B cell (primary cell): Measurements from ENCODE around the gene ABCB4. TPM values are rescaled to one million over a fixed set of nuclear protein-coding genes. Genes with fewer than 3 reads are reported as not detected.

Source experiments
- ATAC-seq: fragments of 200-7000 bp; cut with Tn5 transposase; one replicate; pipeline ENCODE4 v1.10.0; 2021; ENCODE audit warnings: low read depth, mild to moderate bottlenecking, moderate number of reproducible peaks, moderate library complexity
- CTCF ChIA-PET: fragments of 350-600 bp; sonication (Branson Sonifier 250); formaldehyde crosslinking; loops from one replicate; lab custom pipeline; 2021; ENCODE audit warnings: antibody characterized with exemption, inconsistent platforms; lab: Charles Lee
- POLR2A ChIA-PET: fragments of 350-600 bp; sonication (Branson Sonifier 250); formaldehyde crosslinking; loops from one replicate; lab custom pipeline; 2021; ENCODE audit warnings: antibody characterized with exemption; lab: Charles Lee
- DNase-seq: peaks from one replicate; pipeline ENCODE4 v3.0.0; 2013
- H2AFZ ChIP-seq: 2 replicates; pipeline ENCODE4 v1.6.1; 2012; ENCODE audit warnings: mild to moderate bottlenecking, low read depth, low read length; ENCODE audit not compliant: insufficient read depth, poor library complexity, severe bottlenecking
- H3K27ac ChIP-seq, 2 donors: 1 replicate in 1 of 2; 2 replicates in 1 of 2; pipeline ENCODE4 v1.5.1; 2012 to 2013; ENCODE audit warnings: low read length in 2 of 2, mild to moderate bottlenecking in 2 of 2, moderate library complexity in 1 of 2
- H3K27me3 ChIP-seq, 4 experiments: fragments of 200-600 bp in 1 of 4; sonication (generic) in 1 of 4; replicated peaks in 1 of 4; 1 replicate in 2 of 4; 2 replicates in 2 of 4; pipeline versions ENCODE4 v1.6.1 to v1.7.0; 2013 to 2016; ENCODE audit warnings: low read length in 3 of 4, mild to moderate bottlenecking in 2 of 4, mixed read lengths in 1 of 4, moderate library complexity in 1 of 4; ENCODE audit not compliant: insufficient read depth in 4 of 4, control insufficient read depth in 3 of 4; ENCODE audit errors: control extremely low read depth in 1 of 4
- H3K36me3 ChIP-seq, 2 experiments: replicated peaks in 1 of 2; 1 replicate in 1 of 2; 2 replicates in 1 of 2; pipeline versions ENCODE4 v1.6.1 to v1.7.1; 2013; ENCODE audit warnings: low read length in 1 of 2; ENCODE audit not compliant: insufficient read depth in 2 of 2, control insufficient read depth in 1 of 2; ENCODE audit errors: control extremely low read depth in 1 of 2, extremely low read depth in 1 of 2
- H3K4me1 ChIP-seq, 2 donors: fragments of 200-600 bp in 1 of 2; sonication (generic) in 1 of 2; 1 replicate in 1 of 2; 2 replicates in 1 of 2; pipeline versions ENCODE4 v1.5.1 to v1.6.1; 2013 to 2017; ENCODE audit warnings: low read length in 2 of 2; ENCODE audit not compliant: control insufficient read depth in 2 of 2, insufficient read depth in 2 of 2
- H3K4me2 ChIP-seq: replicated peaks from 2 replicates; pipeline ENCODE3; 2012; ENCODE audit warnings: mild to moderate bottlenecking, low read depth, low read length; ENCODE audit not compliant: poor library complexity, severe bottlenecking
- H3K4me3 ChIP-seq, 5 experiments: fragments of 200-600 bp in 1 of 5; sonication (generic) in 1 of 5; 1 replicate in 3 of 5; 2 replicates in 2 of 5; pipeline versions ENCODE4 v1.5.1 to v1.7.0; 2011 to 2016; ENCODE audit warnings: low read length in 4 of 5, mild to moderate bottlenecking in 4 of 5, low read depth in 2 of 5, control low read depth in 1 of 5, moderate library complexity in 1 of 5; ENCODE audit not compliant: insufficient read depth in 1 of 5; ENCODE audit errors: control extremely low read depth in 1 of 5, extremely low read depth in 1 of 5
- H3K79me2 ChIP-seq: fragments of 200-600 bp; sonication (generic); one replicate; pipeline ENCODE4 v1.6.0; 2016; ENCODE audit warnings: low read length; ENCODE audit not compliant: control insufficient read depth, insufficient read depth
- H3K9ac ChIP-seq: fragments of 200-600 bp; sonication (generic); 2 replicates; pipeline ENCODE4 v1.6.1; 2017; ENCODE audit warnings: mild to moderate bottlenecking, low read length, moderate library complexity
- H3K9me3 ChIP-seq, 3 donors: one replicate each; pipeline versions ENCODE4 v1.6.1 to v1.7.1; 2013; ENCODE audit warnings: low read length in 2 of 3; ENCODE audit not compliant: control insufficient read depth in 2 of 3, insufficient read depth in 1 of 3; ENCODE audit errors: control extremely low read depth in 1 of 3
- H4K20me1 ChIP-seq: 2 replicates; pipeline ENCODE4 v1.6.0; 2012; ENCODE audit warnings: mild to moderate bottlenecking, low read length; ENCODE audit not compliant: insufficient read depth, control insufficient read depth, poor library complexity, severe bottlenecking
- H3K27ac Mint-ChIP-seq: one replicate; pipeline ENCODE4 v1.8.0; 2021; ENCODE audit warnings: mixed read lengths
- H3K27me3 Mint-ChIP-seq: one replicate; pipeline ENCODE4 v1.8.0; 2021; ENCODE audit warnings: mixed read lengths
- H3K4me1 Mint-ChIP-seq: one replicate; pipeline ENCODE4 v1.8.0; 2021; ENCODE audit warnings: mixed read lengths
- H3K4me3 Mint-ChIP-seq: one replicate; pipeline ENCODE4 v1.8.0; 2021; ENCODE audit warnings: mixed read lengths
- H3K9me3 Mint-ChIP-seq: one replicate; pipeline ENCODE4 v1.8.0; 2022; ENCODE audit warnings: mixed read lengths; ENCODE audit not compliant: insufficient read depth
- EZH2 ChIP-seq: IDR thresholded peaks from 2 replicates; pipeline ENCODE4 v1.6.1; 2012; ENCODE audit warnings: borderline replicate concordance, low read depth, mild to moderate bottlenecking, moderate library complexity, low read length; ENCODE audit not compliant: insufficient read depth, poor library complexity, severe bottlenecking
- WGBS: methylation state at CpG from one replicate; pipeline ENCODE4 v1.1.5; 2013; ENCODE audit warnings: missing lambda C conversion rate; ENCODE audit not compliant: insufficient coverage; 5-methylcytosine and 5-hydroxymethylcytosine counted together
- intact Hi-C: fragments of 100-400 bp; cut with micrococcal nuclease; formaldehyde crosslinking; loops from one replicate; pipeline ENCODE4 v1.10.0; 2022
- polyA plus RNA-seq: library from polyadenylated mRNA; depleted of rRNA; stranded (reverse); fragments of >200 nt; gene quantifications from 2 replicates; pipeline ENCODE4 v1.2.3, GENCODE V29; 2012
- total RNA-seq, 2 donors: library from RNA; stranded (reverse); fragments of 120-200 nt in 1 of 2; gene quantifications; 1 replicate in 1 of 2; 2 replicates in 1 of 2; pipeline versions ENCODE4 v1.2.3 to v1.2.4, GENCODE V29; 2013 to 2022
- TF ChIP-seq, protein P1 (sequence below): fragments of 200-600 bp; IDR thresholded peaks from one replicate; pipeline ENCODE4 v1.8.0; 2022; ENCODE audit warnings: antibody characterized with exemption, mild to moderate bottlenecking

The ABCB4 gene
- total and polyA plus RNA-seq, 2 donors (not counting 1 experiment from before 2014, with no cell fraction given), result 16.6 to 40.0 TPM

DNA sequence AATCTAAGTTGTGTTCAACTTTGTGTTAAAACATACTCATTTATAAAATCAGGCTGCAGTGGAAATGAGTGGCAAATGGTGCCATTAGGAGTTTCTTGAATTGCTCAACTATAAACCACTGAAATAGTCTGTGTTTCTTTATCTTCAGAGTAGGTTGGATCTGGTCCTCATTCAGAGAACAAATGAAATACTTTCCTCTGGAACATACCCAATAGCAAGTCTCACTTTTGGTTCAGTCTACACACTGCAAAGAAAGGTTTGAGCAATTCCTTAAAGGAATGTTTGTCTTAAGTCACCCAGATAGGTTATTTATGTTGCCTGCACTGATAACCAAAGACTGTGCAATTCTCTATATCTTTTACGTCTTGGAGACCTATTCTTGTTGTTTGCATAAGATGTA is 62.5 kb downstream of the ABCB4 start:
- no peaks in the 10 kb centered on the region for H3K27me3 Mint-ChIP-seq
- DNase-seq (no peak), ATAC-seq (no peak)
- no peak overlapping the region for H3K27ac Mint-ChIP-seq
- H3K9ac ChIP-seq, result no peak overlapping the region
- POLR2A ChIA-PET, result no interaction called here
- no peak overlapping the region for H3K27ac ChIP-seq
- H3K4me1 ChIP-seq, result peaks cover under 1 to 4% of the 10 kb centered on the region in 2 donors
- peaks cover 7% of the 10 kb centered on the region for H3K4me1 Mint-ChIP-seq
- peaks cover 2 to 43% of the 10 kb centered on the region in 2 experiments for H3K36me3 ChIP-seq
- no peaks in the 10 kb centered on the region for H3K9me3 ChIP-seq
- no peaks in the 10 kb centered on the region for H4K20me1 ChIP-seq
- H3K9me3 Mint-ChIP-seq, result no peaks in the 10 kb centered on the region
- CTCF ChIA-PET, result interaction anchor here (1.4 to 10.2 kb wide), 2 partner anchors 34 to 99 kb away, joined by 3 to 230 read pairs; no protein-coding TSS in a partner anchor
- H2AFZ ChIP-seq, result no peak overlapping the region
- no peak for TF ChIP-seq EZH2
- TF ChIP-seq, protein P1, sequence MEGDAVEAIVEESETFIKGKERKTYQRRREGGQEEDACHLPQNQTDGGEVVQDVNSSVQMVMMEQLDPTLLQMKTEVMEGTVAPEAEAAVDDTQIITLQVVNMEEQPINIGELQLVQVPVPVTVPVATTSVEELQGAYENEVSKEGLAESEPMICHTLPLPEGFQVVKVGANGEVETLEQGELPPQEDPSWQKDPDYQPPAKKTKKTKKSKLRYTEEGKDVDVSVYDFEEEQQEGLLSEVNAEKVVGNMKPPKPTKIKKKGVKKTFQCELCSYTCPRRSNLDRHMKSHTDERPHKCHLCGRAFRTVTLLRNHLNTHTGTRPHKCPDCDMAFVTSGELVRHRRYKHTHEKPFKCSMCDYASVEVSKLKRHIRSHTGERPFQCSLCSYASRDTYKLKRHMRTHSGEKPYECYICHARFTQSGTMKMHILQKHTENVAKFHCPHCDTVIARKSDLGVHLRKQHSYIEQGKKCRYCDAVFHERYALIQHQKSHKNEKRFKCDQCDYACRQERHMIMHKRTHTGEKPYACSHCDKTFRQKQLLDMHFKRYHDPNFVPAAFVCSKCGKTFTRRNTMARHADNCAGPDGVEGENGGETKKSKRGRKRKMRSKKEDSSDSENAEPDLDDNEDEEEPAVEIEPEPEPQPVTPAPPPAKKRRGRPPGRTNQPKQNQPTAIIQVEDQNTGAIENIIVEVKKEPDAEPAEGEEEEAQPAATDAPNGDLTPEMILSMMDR, result no peak
- no peak overlapping the region for H3K4me2 ChIP-seq
- no peaks in the 10 kb centered on the region for H3K79me2 ChIP-seq
- H3K27me3 ChIP-seq, result no peaks in the 10 kb centered on the region
- H3K4me3 Mint-ChIP-seq, result no peak overlapping the region
- no CpG with 5 or more reads among the region's 1 CpG for WGBS
- intact Hi-C loops, result no loop called here
- H3K4me3 ChIP-seq, result no peak overlapping the region

DNA sequence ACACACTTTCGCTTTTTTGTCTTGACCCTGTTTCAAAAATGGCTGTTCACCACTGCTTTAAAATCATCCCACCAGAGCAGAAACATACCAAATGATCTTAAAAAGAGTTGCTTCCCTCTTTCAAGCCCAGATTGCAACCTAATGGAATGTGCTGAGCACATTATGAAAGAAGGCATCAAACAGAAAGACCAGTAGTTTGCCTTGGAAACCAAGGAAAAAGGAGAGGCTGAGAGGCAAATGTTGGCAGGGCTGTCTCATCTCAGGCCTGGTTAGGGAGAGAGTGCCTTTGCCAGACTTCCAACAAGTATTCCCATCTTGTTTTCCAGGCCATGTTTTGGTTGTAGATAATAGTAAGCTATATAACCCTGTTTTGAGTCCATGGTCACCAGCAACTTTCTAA is 64.3 kb downstream of the ABCB4 start:
- Mint-ChIP-seq H3K4me3 (no peak overlapping the region), H3K27ac (no peak overlapping the region), H3K4me1 (no peaks in the 10 kb centered on the region), H3K9me3 (no peaks in the 10 kb centered on the region), H3K27me3 (no peaks in the 10 kb centered on the region)
- intact Hi-C loops, result no loop called here
- no peak overlapping the region for H2AFZ ChIP-seq
- H3K4me3 ChIP-seq, result no peak overlapping the region
- no peak overlapping the region for H3K9ac ChIP-seq
- H3K79me2 ChIP-seq, result no peaks in the 10 kb centered on the region
- ChIA-PET POLR2A (no interaction called here), CTCF (interaction anchor here (1.1 to 10.2 kb wide), 2 partner anchors 91 to 97 kb away, joined by 3 to 230 read pairs; no protein-coding TSS in a partner anchor)
- no peak overlapping the region for H3K4me2 ChIP-seq
- TF ChIP-seq EZH2, result no peak
- TF ChIP-seq, protein P1, result no peak
- no peaks in the 10 kb centered on the region for H3K27me3 ChIP-seq
- no peak for DNase-seq
- ATAC-seq, result no peak
- H3K4me1 ChIP-seq, result no peaks in the 10 kb centered on the region
- no peaks in the 10 kb centered on the region for H3K9me3 ChIP-seq
- H3K36me3 ChIP-seq, result peaks cover 5 to 56% of the 10 kb centered on the region in 2 experiments
- no CpG with 5 or more reads among the region's 1 CpG for WGBS
- no peak overlapping the region for H3K27ac ChIP-seq
- H4K20me1 ChIP-seq, result no peaks in the 10 kb centered on the region
